Ascending aorta (tissue), 2 donors: Measurements from ENCODE around the gene ZNF280D. TPM values are rescaled to one million over a fixed set of nuclear protein-coding genes. Genes with fewer than 3 reads are reported as not detected.

ENCODE experiments used
- DNase-seq, 2 donors: peaks; one replicate each; pipeline ENCODE4 v3.0.0-alpha.2; 2019; ENCODE audit warnings: low spot score in 2 of 2
- H3K27ac ChIP-seq, 2 donors: fragments of 200-600 bp; sonication (generic); one replicate each; pipeline ENCODE4 v1.5.1; 2016 to 2017; ENCODE audit warnings: mild to moderate bottlenecking in 1 of 2
- H3K27me3 ChIP-seq: fragments of 200-600 bp; sonication (generic); one replicate; pipeline ENCODE4 v1.5.1; 2017
- H3K36me3 ChIP-seq, 2 donors: fragments of 200-600 bp; sonication (generic); one replicate each; pipeline ENCODE4 v1.5.1; 2016
- H3K4me1 ChIP-seq, 2 donors: fragments of 200-600 bp; sonication (generic); one replicate each; pipeline ENCODE4 v1.5.1; 2016 to 2017; ENCODE audit warnings: mild to moderate bottlenecking in 1 of 2
- H3K4me3 ChIP-seq, 2 donors: fragments of 200-600 bp; sonication (generic); one replicate each; pipeline ENCODE4 v1.5.1; 2016 to 2017; ENCODE audit warnings: mild to moderate bottlenecking in 1 of 2
- H3K9me3 ChIP-seq, 2 donors: fragments of 200-600 bp; sonication (generic); one replicate each; pipeline ENCODE4 v1.5.1; 2016
- CTCF ChIP-seq, 3 experiments: fragments of 200-600 bp in 2 of 3; fragments of 450-650 bp in 1 of 3; sonication (generic) in 2 of 3; IDR thresholded peaks; one replicate each; pipeline ENCODE4 v1.5.1; 2016 to 2019; ENCODE audit warnings: antibody characterized with exemption in 3 of 3, mild to moderate bottlenecking in 1 of 3, moderate library complexity in 1 of 3
- intact Hi-C: fragments of 100-400 bp; cut with DNase I; formaldehyde crosslinking; loops from one replicate; pipeline ENCODE4 v1.15.1; 2023
- total RNA-seq: library from RNA; depleted of rRNA; stranded (reverse); fragments of >200 nt; gene quantifications from one replicate; pipeline ENCODE4 v1.1.0, GENCODE V29; 2016

The ZNF280D gene
- total RNA-seq, 1 donor from 2014 or later = 20.5 TPM

GRCh38 chr15:56639631-56640030 lies 93.7 kb downstream of the ZNF280D start:
- TF ChIP-seq CTCF (IDR thresholded peaks at IDR 0.05) = no peak
- Histone ChIP-seq H3K4me3 (no peak overlapping the region), H3K36me3 (peaks cover 0 to 4% of the 10 kb centered on the region in 2 donors), H3K4me1 (no peaks in the 10 kb centered on the region), H3K27me3 (no peaks in the 10 kb centered on the region), H3K27ac (no peak overlapping the region), H3K9me3 (no peaks in the 10 kb centered on the region)
- intact Hi-C loops = no loop called here
- DNase-seq = no peak

GRCh38 chr15:56631765-56632164 lies 101.5 kb downstream of the ZNF280D start:
- Histone ChIP-seq H3K27ac (no peak overlapping the region), H3K9me3 (no peaks in the 10 kb centered on the region), H3K4me1 (peaks cover 0 to 3% of the 10 kb centered on the region in 2 donors), H3K36me3 (peaks cover 0 to 10% of the 10 kb centered on the region in 2 donors), H3K27me3 (no peaks in the 10 kb centered on the region), H3K4me3 (no peak overlapping the region)
- no peak for TF ChIP-seq CTCF (IDR thresholded peaks at IDR 0.05)
- intact Hi-C loops = no loop called here
- DNase-seq = no peak

- Histone ChIP-seq H3K4me1 (peaks cover 0 to 3% of the 10 kb centered on the region in 2 donors), H3K27me3 (no peaks in the 10 kb centered on the region), H3K27ac (no peak overlapping the region), H3K4me3 (no peak overlapping the region), H3K9me3 (no peaks in the 10 kb centered on the region), H3K36me3 (peaks cover 0 to 10% of the 10 kb centered on the region in 2 donors)
- intact Hi-C loops = no loop called here
- no peak for TF ChIP-seq CTCF (IDR thresholded peaks at IDR 0.05)
- no peak for DNase-seq
Observed at GRCh38 chr15:56628893-56629532, 104.3 kb downstream of the ZNF280D start.

GRCh38 chr15:56619887-56620286 lies 113.4 kb downstream of the ZNF280D start:
- no peak for TF ChIP-seq CTCF (IDR thresholded peaks at IDR 0.05)
- H3K9me3 ChIP-seq = no peaks in the 10 kb centered on the region
- H3K27ac ChIP-seq = no peak overlapping the region
- no peaks in the 10 kb centered on the region for H3K27me3 ChIP-seq
- DNase-seq = no peak
- intact Hi-C loops = no loop called here
- no peaks in the 10 kb centered on the region for H3K36me3 ChIP-seq
- no peaks in the 10 kb centered on the region for H3K4me1 ChIP-seq
- H3K4me3 ChIP-seq = no peak overlapping the region

GRCh38 chr15:56617628-56618027 lies 115.7 kb downstream of the ZNF280D start:
- no peaks in the 10 kb centered on the region for H3K36me3 ChIP-seq
- intact Hi-C loops = no loop called here
- no peaks in the 10 kb centered on the region for H3K9me3 ChIP-seq
- H3K27ac ChIP-seq = no peak overlapping the region
- no peak for DNase-seq
- TF ChIP-seq CTCF (IDR thresholded peaks at IDR 0.05) = no peak
- H3K27me3 ChIP-seq = no peaks in the 10 kb centered on the region
- H3K4me3 ChIP-seq = no peak overlapping the region
- H3K4me1 ChIP-seq = no peaks in the 10 kb centered on the region

- no peak for TF ChIP-seq CTCF (IDR thresholded peaks at IDR 0.05)
- intact Hi-C loops = no loop called here
- Histone ChIP-seq H3K36me3 (no peaks in the 10 kb centered on the region), H3K4me3 (no peak overlapping the region), H3K27ac (no peak overlapping the region), H3K27me3 (no peaks in the 10 kb centered on the region), H3K4me1 (no peaks in the 10 kb centered on the region), H3K9me3 (no peaks in the 10 kb centered on the region)
- no peak for DNase-seq
Observed at GRCh38 chr15:56616551-56616950, 116.8 kb downstream of the ZNF280D start.
